Measurements from ENCODE around the gene CKS1B.

- TF ChIP-seq CTCF (IDR thresholded peaks at IDR 0.05) (no peak), POLR2A (IDR thresholded peaks at IDR 0.05) (no peak), POLR2AphosphoS5 (IDR thresholded peaks at IDR 0.05) (no peak)
These were observed 26.9 kb downstream of the CKS1B start for GRCh38 chr1:155001425-155001674.
